HG03565 (cell line): ENCODE results near the gene VWA2.

Experiments
- ATAC-seq: cut with Tn5 transposase; IDR thresholded peaks from one replicate; pipeline ENCODE4 v1.9.1; 2021; ENCODE audit warnings: mild to moderate bottlenecking, moderate library complexity; ENCODE audit not compliant: unreplicated experiment

The VWA2 gene

GRCh38 chr10:114239117-114239993, at the start of gene VWA2:
Gene VWA2, plus strand, starts transcription at chr10:114239254. Its CDS starts 9,460 bp downstream, at chr10:114248714.
- no peak for ATAC-seq

GRCh38 chr10:114189700-114190099, 49.4 kb upstream of the VWA2 start:
- no peak for ATAC-seq

GRCh38 chr10:114195079-114195478, 44.0 kb upstream of the VWA2 start:
- ATAC-seq = peak; percentile 96

- no peak for ATAC-seq
These were observed 39.8 kb upstream of the VWA2 start for GRCh38 chr10:114199239-114199638.

- ATAC-seq = no peak
These were observed 36.2 kb upstream of the VWA2 start for GRCh38 chr10:114202812-114203211.

GRCh38 chr10:114206902-114207301, 32.2 kb upstream of the VWA2 start:
- ATAC-seq = no peak

- ATAC-seq = no peak
These were observed 31.7 kb upstream of the VWA2 start for GRCh38 chr10:114207349-114207748.

GRCh38 chr10:114208351-114208750, 30.7 kb upstream of the VWA2 start:
- no peak for ATAC-seq

GRCh38 chr10:114212153-114212552, 26.9 kb upstream of the VWA2 start:
- no peak for ATAC-seq

GRCh38 chr10:114215033-114215432, 24.0 kb upstream of the VWA2 start:
- ATAC-seq = no peak

- ATAC-seq = no peak
These were observed 18.8 kb upstream of the VWA2 start for GRCh38 chr10:114220281-114220680.

GRCh38 chr10:114221235-114221634, 17.8 kb upstream of the VWA2 start:
- no peak for ATAC-seq

- ATAC-seq = no peak
These were observed 16.0 kb upstream of the VWA2 start for GRCh38 chr10:114223066-114223465.

GRCh38 chr10:114228156-114228555, 10.9 kb upstream of the VWA2 start:
- no peak for ATAC-seq

- ATAC-seq = no peak
These were observed 6.4 kb upstream of the VWA2 start for GRCh38 chr10:114232561-114233176.

GRCh38 chr10:114233482-114233881, 5.6 kb upstream of the VWA2 start:
- ATAC-seq = no peak

- no peak for ATAC-seq
These were observed 4.9 kb upstream of the VWA2 start for GRCh38 chr10:114234132-114234531.

- no peak for ATAC-seq
These were observed 916 bp downstream of the VWA2 start for GRCh38 chr10:114239994-114240345.

- no peak for ATAC-seq
These were observed 3.2 kb downstream of the VWA2 start for GRCh38 chr10:114242235-114242634.

- ATAC-seq = no peak
These were observed 4.6 kb downstream of the VWA2 start for GRCh38 chr10:114243661-114244060.

GRCh38 chr10:114244126-114244525, 5.1 kb downstream of the VWA2 start:
- no peak for ATAC-seq

GRCh38 chr10:114245121-114245791, 6.2 kb downstream of the VWA2 start:
- no peak for ATAC-seq
